ENCODE data around the gene TTC16.

- TF ChIP-seq POLR2A (IDR thresholded peaks at IDR 0.05) (no peak), CTCF (IDR thresholded peaks at IDR 0.05) (no peak)
These were observed 26.7 kb downstream of the TTC16 start for GRCh38 chr9:127742435-127743088.

All from sigmoid colon (tissue), 3 donors.